HG03280 (cell line): ENCODE data around the gene SMAD2.
A peak's percentile ranks its signal among the peaks of the same experiment; 100 is the strongest.
"Not testable (repeated sequence)": the region's sequence is repeated elsewhere in the genome, so short reads cannot be mapped to it uniquely, and the experiment has no call there.

ENCODE experiments used
- ATAC-seq: cut with Tn5 transposase; IDR thresholded peaks from one replicate; pipeline ENCODE4 v1.9.1; 2021; ENCODE audit warnings: mild to moderate bottlenecking, moderate library complexity; ENCODE audit not compliant: unreplicated experiment

The SMAD2 gene

GRCh38 chr18:47930199-47930930 lies at the start of gene SMAD2:
Gene SMAD2, minus strand, starts transcription at chr18:47930659. Its CDS starts 33,903 bp downstream, at chr18:47896756.
- peak; percentile 62 for ATAC-seq

- no peak for ATAC-seq
These were observed 49.2 kb upstream of the SMAD2 start for GRCh38 chr18:47979611-47980200.

- ATAC-seq: no peak
These were observed 48.1 kb upstream of the SMAD2 start for GRCh38 chr18:47978603-47979002.

GRCh38 chr18:47978141-47978540 lies 47.7 kb upstream of the SMAD2 start:
- no peak for ATAC-seq

GRCh38 chr18:47975701-47976100 lies 45.2 kb upstream of the SMAD2 start:
- ATAC-seq: no peak

GRCh38 chr18:47975105-47975504 lies 44.6 kb upstream of the SMAD2 start:
- ATAC-seq: no peak

GRCh38 chr18:47970664-47971531 lies 40.4 kb upstream of the SMAD2 start:
- ATAC-seq: peak; percentile 55

- ATAC-seq: no peak
These were observed 39.4 kb upstream of the SMAD2 start for GRCh38 chr18:47969816-47970215.

GRCh38 chr18:47968721-47969120 lies 38.3 kb upstream of the SMAD2 start:
- no peak for ATAC-seq

- ATAC-seq: no peak
These were observed 37.7 kb upstream of the SMAD2 start for GRCh38 chr18:47968006-47968676.

GRCh38 chr18:47964053-47964452 lies 33.6 kb upstream of the SMAD2 start:
- no peak for ATAC-seq

GRCh38 chr18:47961003-47961402 lies 30.5 kb upstream of the SMAD2 start:
- ATAC-seq: not testable (repeated sequence)

GRCh38 chr18:47953471-47953931 lies 23.0 kb upstream of the SMAD2 start:
- ATAC-seq: no peak

GRCh38 chr18:47950511-47950910 lies 20.1 kb upstream of the SMAD2 start:
- ATAC-seq: no peak

- no peak for ATAC-seq
These were observed 18.7 kb upstream of the SMAD2 start for GRCh38 chr18:47949202-47949601.

GRCh38 chr18:47946889-47947288 lies 16.4 kb upstream of the SMAD2 start:
- ATAC-seq: no peak

- no peak for ATAC-seq
These were observed 14.8 kb upstream of the SMAD2 start for GRCh38 chr18:47944972-47945852.

GRCh38 chr18:47936952-47937351 lies 6.5 kb upstream of the SMAD2 start:
- no peak for ATAC-seq

GRCh38 chr18:47935321-47936055 lies 5.0 kb upstream of the SMAD2 start:
- ATAC-seq: no peak
